K562 (cell line): ENCODE data around the gene MRPL58. TPM values are rescaled to one million over a fixed set of nuclear protein-coding genes. Genes with fewer than 3 reads are reported as not detected.
A peak's percentile ranks its signal among the peaks of the same experiment; 100 is the strongest.

ENCODE experiments used
- ELF1 ChIP-seq: fragments of 200-800 bp; sonication (Bioruptor generic); IDR thresholded peaks from 2 replicates; pipeline ENCODE4 v1.6.1; 2016; ENCODE audit warnings: missing genetic modification characterization, missing compliant biosample characterization
- FOXJ2 ChIP-seq: fragments of 200-800 bp; sonication (Bioruptor generic); IDR thresholded peaks from 2 replicates; pipeline ENCODE4 v1.6.1; 2016; ENCODE audit warnings: missing genetic modification characterization, missing compliant biosample characterization
- NRF1 ChIP-seq, 2 experiments: fragments of 450-650 bp; IDR thresholded peaks in 1 of 2; conservative IDR thresholded peaks in 1 of 2; 2 replicates each; pipeline ENCODE4 v1.6.1; 2014; ENCODE audit warnings: mild to moderate bottlenecking in 2 of 2
- PHF8 ChIP-seq: fragments of 200-600 bp; sonication (generic); IDR thresholded peaks from 2 replicates; pipeline ENCODE4 v1.6.1; 2012; ENCODE audit warnings: mixed run types, mild to moderate bottlenecking, inconsistent platforms, low read length, moderate library complexity, borderline replicate concordance
- SMAD1 ChIP-seq: fragments of 150-350 bp; IDR thresholded peaks from 2 replicates; pipeline ENCODE4 v1.6.1; 2014; ENCODE audit warnings: low read length, low read depth; ENCODE audit not compliant: partially characterized antibody
- SMAD4 ChIP-seq: fragments of 250-450 bp; sonication (Bioruptor Pico); conservative IDR thresholded peaks from 2 replicates; pipeline ENCODE4 v1.8.0; 2021; ENCODE audit warnings: inconsistent platforms, mild to moderate bottlenecking, moderate library complexity
- SREBF2 ChIP-seq: sonication (generic); formaldehyde crosslinking; IDR thresholded peaks from 2 replicates; pipeline ENCODE4 v1.4.0; 2020; ENCODE audit warnings: mild to moderate bottlenecking, missing genetic modification reagents
- STAT5A ChIP-seq: IDR thresholded peaks from 2 replicates; pipeline ENCODE4 v1.6.1; 2012; ENCODE audit warnings: low read length, inconsistent platforms, borderline replicate concordance
- TAF7 ChIP-seq: fragments of 450-650 bp; IDR thresholded peaks from 2 replicates; pipeline ENCODE4 v1.6.1; 2016; ENCODE audit warnings: missing genetic modification characterization, missing compliant biosample characterization
- ZNF133 ChIP-seq: fragments of 250-450 bp; sonication (Bioruptor Pico); IDR thresholded peaks from 2 replicates; pipeline ENCODE4 v1.4.0; 2020; ENCODE audit warnings: mild to moderate bottlenecking
- ZNF165 ChIP-seq: fragments of 250-450 bp; sonication (Bioruptor Pico); IDR thresholded peaks from 2 replicates; pipeline ENCODE4 v1.4.0; 2020; ENCODE audit warnings: borderline replicate concordance
- ZNF232 ChIP-seq: sonication (generic); formaldehyde crosslinking; IDR thresholded peaks from 2 replicates; pipeline ENCODE4 v1.8.0; 2022; ENCODE audit warnings: mild to moderate bottlenecking, missing genetic modification reagents
- ZNF282 ChIP-seq: sonication (generic); formaldehyde crosslinking; IDR thresholded peaks from 2 replicates; pipeline ENCODE4 v1.8.1; 2023; ENCODE audit warnings: missing genetic modification reagents
- ZNF778 ChIP-seq: fragments of 450-650 bp; formaldehyde crosslinking; IDR thresholded peaks from 2 replicates; pipeline ENCODE4 v1.4.0; 2020; ENCODE audit warnings: mild to moderate bottlenecking, moderate library complexity
- polyA plus RNA-seq, 8 experiments: library from polyadenylated mRNA; depleted of rRNA in 4 of 8; stranded (reverse) in 5 of 8; unstranded in 3 of 8; fragments of >200 nt; fragmentation: Nextera tagmentation in 2 of 8; fragmentation: Illumina TruSeq in 1 of 8; extraction: Ambion mirVana in 2 of 8; extraction: Trizol in 1 of 8; gene quantifications; 2 replicates each; pipeline versions ENCODE4 v1.2.1 to v1.2.3, GENCODE V29; 2011 to 2014; ENCODE audit warnings: inconsistent platforms in 1 of 8, missing spikeins in 1 of 8
- total RNA-seq, 7 experiments: library from RNA; depleted of rRNA in 6 of 7; stranded (reverse); fragments of >200 nt in 6 of 7; fragmentation: Illumina TruSeq in 2 of 7; extraction: Trizol in 2 of 7; gene quantifications; 2 replicates each; pipeline versions ENCODE4 v1.2.1 to v1.2.3, GENCODE V29; 2011 to 2021; ENCODE audit warnings: low replicate concordance in 1 of 7
- TF ChIP-seq, protein P1 (sequence below), 2 experiments: fragments of 450-650 bp; IDR thresholded peaks; 2 replicates each; pipeline ENCODE4 v1.6.1; 2016
- TF ChIP-seq, protein P2 (sequence below): fragments of 250-450 bp; sonication (Bioruptor Pico); IDR thresholded peaks from 2 replicates; pipeline ENCODE4 v1.4.0; 2020; ENCODE audit warnings: mild to moderate bottlenecking, moderate library complexity
- TF ChIP-seq, protein P3 (sequence below): fragments of 450-650 bp; IDR thresholded peaks from 2 replicates; pipeline ENCODE4 v1.6.1; 2016; ENCODE audit warnings: low read depth, mild to moderate bottlenecking, moderate library complexity
- TF ChIP-seq, protein P4 (sequence below): fragments of 450-650 bp; IDR thresholded peaks from 2 replicates; pipeline ENCODE4 v1.6.1; 2014; ENCODE audit warnings: low read depth, mild to moderate bottlenecking, moderate library complexity, borderline replicate concordance

The MRPL58 gene
- total and polyA plus RNA-seq, 9 of the 15 experiments (the other 6 are each of a cell fraction or from before 2014, with no cell fraction given): 30.8 to 107 (median 72.4) TPM

DNA sequence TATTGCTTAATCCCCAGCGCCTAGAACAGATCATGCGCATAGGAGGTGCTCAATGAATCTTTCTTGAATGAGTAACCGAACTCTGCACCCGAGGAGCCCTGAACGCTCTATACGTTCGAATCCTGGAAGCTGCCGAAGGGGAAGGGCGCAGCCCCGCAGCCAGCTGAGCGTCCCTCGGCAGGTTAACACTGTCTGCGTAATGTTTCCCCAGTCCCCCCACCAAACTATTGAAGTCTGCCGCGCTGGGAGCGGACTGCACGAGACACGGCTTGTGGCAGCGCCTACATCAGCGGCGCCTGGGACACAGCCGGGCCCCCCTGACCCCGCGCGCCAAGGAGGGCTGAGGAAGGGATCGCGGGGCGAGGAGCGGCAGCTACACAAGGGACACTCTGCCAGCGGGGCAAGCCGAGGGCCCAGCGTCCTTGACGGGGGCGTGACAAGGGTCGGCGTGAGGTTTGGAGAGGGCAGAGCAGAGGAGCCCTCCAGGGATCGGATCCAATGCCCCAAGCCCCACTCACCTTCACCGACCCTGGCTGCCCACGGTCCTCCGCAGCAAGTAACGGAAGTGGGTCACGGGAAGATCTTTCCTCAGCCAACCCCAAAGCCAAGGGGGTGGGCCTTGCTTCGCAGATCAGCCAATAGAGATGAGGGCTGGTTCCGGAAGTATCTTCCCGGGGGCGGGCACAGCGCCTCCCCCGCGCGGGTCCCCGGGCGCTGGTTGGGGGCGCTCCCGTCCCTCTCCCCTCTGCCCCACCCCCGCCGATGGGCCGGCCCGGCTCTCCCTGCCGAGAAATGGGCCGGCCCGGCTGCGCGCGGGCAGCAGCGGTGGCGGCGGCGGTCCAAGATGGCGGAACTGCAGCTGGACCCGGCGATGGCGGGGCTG, 34.2 kb downstream of the MRPL58 start, which contains the start of the genes ATP5PD and KCTD2 (continued):
- no peak for TF ChIP-seq ZNF282 (CRISPR knock-in tag)
- TF ChIP-seq, protein P1, sequence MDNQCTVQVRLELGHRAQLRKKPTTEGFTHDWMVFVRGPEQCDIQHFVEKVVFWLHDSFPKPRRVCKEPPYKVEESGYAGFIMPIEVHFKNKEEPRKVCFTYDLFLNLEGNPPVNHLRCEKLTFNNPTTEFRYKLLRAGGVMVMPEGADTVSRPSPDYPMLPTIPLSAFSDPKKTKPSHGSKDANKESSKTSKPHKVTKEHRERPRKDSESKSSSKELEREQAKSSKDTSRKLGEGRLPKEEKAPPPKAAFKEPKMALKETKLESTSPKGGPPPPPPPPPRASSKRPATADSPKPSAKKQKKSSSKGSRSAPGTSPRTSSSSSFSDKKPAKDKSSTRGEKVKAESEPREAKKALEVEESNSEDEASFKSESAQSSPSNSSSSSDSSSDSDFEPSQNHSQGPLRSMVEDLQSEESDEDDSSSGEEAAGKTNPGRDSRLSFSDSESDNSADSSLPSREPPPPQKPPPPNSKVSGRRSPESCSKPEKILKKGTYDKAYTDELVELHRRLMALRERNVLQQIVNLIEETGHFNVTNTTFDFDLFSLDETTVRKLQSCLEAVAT (IDR thresholded peaks at IDR 0.05): no peak; a peak in 1 of 4 replicates
- peak; percentile 55 for TF ChIP-seq SMAD1
- peak; percentile 96 for TF ChIP-seq ELF1 (tag)
- TF ChIP-seq ZNF165 (CRISPR knock-in tag): no peak
- TF ChIP-seq SREBF2 (CRISPR knock-in tag): no peak
- no peak for TF ChIP-seq SMAD4 (CRISPR knock-in tag)
- TF ChIP-seq ZNF232 (CRISPR knock-in tag): peak; percentile 82; the same call in 1 of the 2 replicates
- TF ChIP-seq, protein P2, sequence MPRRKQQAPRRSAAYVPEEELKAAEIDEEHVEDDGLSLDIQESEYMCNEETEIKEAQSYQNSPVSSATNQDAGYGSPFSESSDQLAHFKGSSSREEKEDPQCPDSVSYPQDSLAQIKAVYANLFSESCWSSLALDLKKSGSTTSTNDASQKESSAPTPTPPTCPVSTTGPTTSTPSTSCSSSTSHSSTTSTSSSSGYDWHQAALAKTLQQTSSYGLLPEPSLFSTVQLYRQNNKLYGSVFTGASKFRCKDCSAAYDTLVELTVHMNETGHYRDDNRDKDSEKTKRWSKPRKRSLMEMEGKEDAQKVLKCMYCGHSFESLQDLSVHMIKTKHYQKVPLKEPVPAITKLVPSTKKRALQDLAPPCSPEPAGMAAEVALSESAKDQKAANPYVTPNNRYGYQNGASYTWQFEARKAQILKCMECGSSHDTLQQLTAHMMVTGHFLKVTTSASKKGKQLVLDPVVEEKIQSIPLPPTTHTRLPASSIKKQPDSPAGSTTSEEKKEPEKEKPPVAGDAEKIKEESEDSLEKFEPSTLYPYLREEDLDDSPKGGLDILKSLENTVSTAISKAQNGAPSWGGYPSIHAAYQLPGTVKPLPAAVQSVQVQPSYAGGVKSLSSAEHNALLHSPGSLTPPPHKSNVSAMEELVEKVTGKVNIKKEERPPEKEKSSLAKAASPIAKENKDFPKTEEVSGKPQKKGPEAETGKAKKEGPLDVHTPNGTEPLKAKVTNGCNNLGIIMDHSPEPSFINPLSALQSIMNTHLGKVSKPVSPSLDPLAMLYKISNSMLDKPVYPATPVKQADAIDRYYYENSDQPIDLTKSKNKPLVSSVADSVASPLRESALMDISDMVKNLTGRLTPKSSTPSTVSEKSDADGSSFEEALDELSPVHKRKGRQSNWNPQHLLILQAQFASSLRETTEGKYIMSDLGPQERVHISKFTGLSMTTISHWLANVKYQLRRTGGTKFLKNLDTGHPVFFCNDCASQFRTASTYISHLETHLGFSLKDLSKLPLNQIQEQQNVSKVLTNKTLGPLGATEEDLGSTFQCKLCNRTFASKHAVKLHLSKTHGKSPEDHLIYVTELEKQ: no peak
- no peak for TF ChIP-seq ZNF778 (CRISPR knock-in tag)
- TF ChIP-seq PHF8: peak; percentile 93; the same call in 1 of the 2 replicates
- TF ChIP-seq, protein P3, sequence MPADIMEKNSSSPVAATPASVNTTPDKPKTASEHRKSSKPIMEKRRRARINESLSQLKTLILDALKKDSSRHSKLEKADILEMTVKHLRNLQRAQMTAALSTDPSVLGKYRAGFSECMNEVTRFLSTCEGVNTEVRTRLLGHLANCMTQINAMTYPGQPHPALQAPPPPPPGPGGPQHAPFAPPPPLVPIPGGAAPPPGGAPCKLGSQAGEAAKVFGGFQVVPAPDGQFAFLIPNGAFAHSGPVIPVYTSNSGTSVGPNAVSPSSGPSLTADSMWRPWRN: no peak
- no peak for TF ChIP-seq ZNF133 (CRISPR knock-in tag)
- TF ChIP-seq STAT5A: no peak
- no peak for TF ChIP-seq FOXJ2 (tag)
- TF ChIP-seq NRF1 (conservative IDR thresholded peaks at IDR 0.05 in 1 of 2, IDR thresholded peaks at IDR 0.05 in 1 of 2): peak; percentile 75 to 78
- TF ChIP-seq, protein P4, sequence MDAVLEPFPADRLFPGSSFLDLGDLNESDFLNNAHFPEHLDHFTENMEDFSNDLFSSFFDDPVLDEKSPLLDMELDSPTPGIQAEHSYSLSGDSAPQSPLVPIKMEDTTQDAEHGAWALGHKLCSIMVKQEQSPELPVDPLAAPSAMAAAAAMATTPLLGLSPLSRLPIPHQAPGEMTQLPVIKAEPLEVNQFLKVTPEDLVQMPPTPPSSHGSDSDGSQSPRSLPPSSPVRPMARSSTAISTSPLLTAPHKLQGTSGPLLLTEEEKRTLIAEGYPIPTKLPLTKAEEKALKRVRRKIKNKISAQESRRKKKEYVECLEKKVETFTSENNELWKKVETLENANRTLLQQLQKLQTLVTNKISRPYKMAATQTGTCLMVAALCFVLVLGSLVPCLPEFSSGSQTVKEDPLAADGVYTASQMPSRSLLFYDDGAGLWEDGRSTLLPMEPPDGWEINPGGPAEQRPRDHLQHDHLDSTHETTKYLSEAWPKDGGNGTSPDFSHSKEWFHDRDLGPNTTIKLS: peak; percentile 51; the same call in 1 of the 2 replicates
- peak; percentile 71 for TF ChIP-seq TAF7 (tag)
